Sigmoid colon (tissue), 7 donors: ENCODE measurements around the gene RIMBP2. TPM values are rescaled to one million over a fixed set of nuclear protein-coding genes. Genes with fewer than 3 reads are reported as not detected.

Experiments
- DNase-seq: peaks from one replicate; pipeline ENCODE4 v3.0.0-alpha.2; 2019
- H3K27ac ChIP-seq, 4 donors: fragments of 200-600 bp; sonication (generic); one replicate each; pipeline ENCODE4 v1.5.1; 2016 to 2019; ENCODE audit warnings: mild to moderate bottlenecking in 1 of 4
- H3K27me3 ChIP-seq, 3 donors: fragments of 200-600 bp; sonication (generic); one replicate each; pipeline ENCODE4 v1.5.1; 2019; ENCODE audit warnings: mild to moderate bottlenecking in 1 of 3
- H3K36me3 ChIP-seq, 4 donors: fragments of 200-600 bp; sonication (generic); one replicate each; pipeline ENCODE4 v1.5.1; 2016 to 2019
- H3K4me1 ChIP-seq, 4 donors: fragments of 200-600 bp; sonication (generic); one replicate each; pipeline ENCODE4 v1.5.1; 2017 to 2019
- H3K4me3 ChIP-seq, 4 donors: fragments of 200-600 bp; sonication (generic); one replicate each; pipeline ENCODE4 v1.5.1; 2017 to 2019; ENCODE audit warnings: mild to moderate bottlenecking in 2 of 4, moderate library complexity in 1 of 4
- H3K9me3 ChIP-seq, 4 donors: fragments of 200-600 bp in 3 of 4; sonication (generic) in 3 of 4; one replicate each; pipeline versions ENCODE4 v1.5.1 to v1.6.1; 2013 to 2019
- CTCF ChIP-seq, 4 experiments: fragments of 450-650 bp in 3 of 4; fragments of 200-600 bp in 1 of 4; IDR thresholded peaks; one replicate each; pipeline ENCODE4 v1.5.1; 2016 to 2019; ENCODE audit warnings: antibody characterized with exemption in 4 of 4, mild to moderate bottlenecking in 3 of 4, moderate library complexity in 2 of 4
- EP300 ChIP-seq, 4 donors: sonication (generic); formaldehyde crosslinking; IDR thresholded peaks; one replicate each; pipeline ENCODE4 v1.6.1; 2017; ENCODE audit warnings: antibody characterized with exemption in 4 of 4
- POLR2A ChIP-seq, 2 donors: fragments of 450-650 bp; IDR thresholded peaks; one replicate each; pipeline ENCODE4 v1.6.1; 2016; ENCODE audit warnings: antibody characterized with exemption in 2 of 2, mild to moderate bottlenecking in 2 of 2, moderate library complexity in 2 of 2
- POLR2AphosphoS5 ChIP-seq, 4 donors: sonication (generic); formaldehyde crosslinking; IDR thresholded peaks; one replicate each; pipeline ENCODE4 v1.6.1; 2017; ENCODE audit warnings: antibody characterized with exemption in 4 of 4
- WGBS, 2 donors: extraction: QIAGEN DNeasy Blood & Tissue Kit; methylation state at CpG; one replicate each; pipeline ENCODE4 v1.1.7; 2013; 5-methylcytosine and 5-hydroxymethylcytosine counted together
- intact Hi-C: fragments of 100-400 bp; cut with DNase I; formaldehyde crosslinking; loops from one replicate; pipeline ENCODE4 v1.15.1; 2023
- polyA plus RNA-seq, 3 donors: library from polyadenylated mRNA; stranded (reverse); fragments of 200-250 nt; gene quantifications; one replicate each; pipeline ENCODE4 v1.2.3, GENCODE V29; 2013
- total RNA-seq, 4 donors: library from RNA; depleted of rRNA; stranded (reverse); fragments of >200 nt; gene quantifications; one replicate each; pipeline ENCODE4 v1.1.0, GENCODE V29; 2016
- donor health status: healthy with polysubstance abuse.
- donor health status: Bipolar disorder and iron deficiency.
- donor health status: healthy.

RIMBP2 gene
- total and polyA plus RNA-seq, 7 donors, result under 0.01 to 5.5 (median 1.4) TPM

- Histone ChIP-seq H3K27me3 (no peaks in the 10 kb centered on the region), H3K9me3 (no peaks in the 10 kb centered on the region), H3K27ac (no peak overlapping the region), H3K4me3 (no peak overlapping the region), H3K4me1 (no peaks in the 10 kb centered on the region), H3K36me3 (no peaks in the 10 kb centered on the region)
- WGBS, 2 donors, result 85 to 86% methylated on average over 16 of the region's 16 CpGs
- no peak for DNase-seq
- no peak for TF ChIP-seq POLR2A (IDR thresholded peaks at IDR 0.05)
- intact Hi-C loops, result no loop called here
Measured at GRCh38 chr12:130500835-130501330, 215.2 kb downstream of the RIMBP2 start.

DNA sequence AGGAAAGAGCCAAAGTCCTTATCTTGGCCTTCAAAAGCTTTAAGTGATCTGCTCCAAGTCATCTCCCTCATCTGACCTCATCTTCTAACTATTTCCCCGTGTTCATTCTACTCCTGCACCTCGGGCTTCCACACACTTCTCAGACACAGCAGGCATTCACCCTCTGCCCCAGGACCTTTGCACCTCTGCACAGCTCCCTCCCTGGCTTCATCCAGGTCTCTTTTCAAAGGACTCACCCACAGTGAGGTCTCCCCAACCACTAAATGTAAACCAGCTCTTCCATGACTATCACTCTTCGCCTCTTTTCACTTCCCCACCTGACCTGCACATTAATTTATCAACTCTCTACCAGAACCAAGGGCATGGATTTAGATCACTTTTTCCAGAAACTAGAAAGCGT lies 216.6 kb downstream of the RIMBP2 start:
- H3K27me3 ChIP-seq, result no peaks in the 10 kb centered on the region
- H3K27ac ChIP-seq, result no peak overlapping the region
- no peak overlapping the region for H3K4me3 ChIP-seq
- no peaks in the 10 kb centered on the region for H3K4me1 ChIP-seq
- 70 to 83% methylated on average over 4 of the region's 4 CpGs for WGBS, 2 donors
- no peak for DNase-seq
- no peak for TF ChIP-seq EP300 (IDR thresholded peaks at IDR 0.05)
- no peak for TF ChIP-seq POLR2AphosphoS5 (IDR thresholded peaks at IDR 0.05)
- no peak for TF ChIP-seq POLR2A (IDR thresholded peaks at IDR 0.05)
- TF ChIP-seq CTCF (IDR thresholded peaks at IDR 0.05), result no peak
- no peaks in the 10 kb centered on the region for H3K9me3 ChIP-seq
- H3K36me3 ChIP-seq, result no peaks in the 10 kb centered on the region
- intact Hi-C loops, result no loop called here

DNA sequence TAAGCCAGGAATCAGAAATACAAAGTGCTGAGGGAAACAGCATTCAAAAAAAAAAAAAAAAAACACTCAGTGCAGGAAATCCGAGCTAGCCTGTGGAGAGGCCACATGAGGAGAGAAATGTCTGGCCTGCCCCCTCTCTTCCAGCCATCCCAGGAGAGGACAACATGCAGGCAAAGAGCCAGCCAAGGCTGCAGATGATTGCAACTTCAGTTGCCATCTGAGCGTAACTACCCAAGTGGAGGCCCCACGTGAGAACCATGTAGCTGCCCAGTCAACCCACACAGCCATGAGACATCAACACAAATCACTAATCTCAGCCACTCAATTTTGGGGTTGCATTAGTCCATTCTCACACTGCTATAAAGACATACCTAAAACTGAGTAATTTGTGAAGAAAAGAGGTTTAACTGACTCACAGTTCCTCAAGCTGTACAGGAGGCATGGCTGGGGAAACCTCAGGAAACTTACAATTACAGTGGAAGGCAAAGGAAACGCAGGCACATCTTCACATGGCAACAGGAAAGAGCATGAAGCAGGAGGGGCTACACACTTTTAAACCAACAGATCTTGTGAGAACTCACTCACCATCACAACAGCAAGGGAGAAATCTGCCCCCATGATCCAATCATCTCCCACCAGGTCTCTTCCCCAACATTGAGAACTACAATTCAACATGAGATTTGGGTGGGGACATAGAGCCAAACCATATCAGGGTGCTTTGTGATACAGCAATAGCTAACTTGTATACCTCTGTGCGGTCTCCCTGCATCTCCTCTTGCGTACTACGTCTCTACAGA lies 217.3 kb downstream of the RIMBP2 start:
- no peak for TF ChIP-seq CTCF (IDR thresholded peaks at IDR 0.05)
- TF ChIP-seq POLR2AphosphoS5 (IDR thresholded peaks at IDR 0.05), result no peak
- TF ChIP-seq EP300 (IDR thresholded peaks at IDR 0.05), result no peak
- TF ChIP-seq POLR2A (IDR thresholded peaks at IDR 0.05), result no peak
- DNase-seq, result no peak
- 85 to 90% methylated on average over 7 of the region's 7 CpGs for WGBS, 2 donors
- Histone ChIP-seq H3K4me1 (no peaks in the 10 kb centered on the region), H3K4me3 (no peak overlapping the region), H3K27me3 (no peaks in the 10 kb centered on the region), H3K27ac (no peak overlapping the region), H3K9me3 (no peaks in the 10 kb centered on the region), H3K36me3 (no peaks in the 10 kb centered on the region)
- intact Hi-C loops, result no loop called here

DNA sequence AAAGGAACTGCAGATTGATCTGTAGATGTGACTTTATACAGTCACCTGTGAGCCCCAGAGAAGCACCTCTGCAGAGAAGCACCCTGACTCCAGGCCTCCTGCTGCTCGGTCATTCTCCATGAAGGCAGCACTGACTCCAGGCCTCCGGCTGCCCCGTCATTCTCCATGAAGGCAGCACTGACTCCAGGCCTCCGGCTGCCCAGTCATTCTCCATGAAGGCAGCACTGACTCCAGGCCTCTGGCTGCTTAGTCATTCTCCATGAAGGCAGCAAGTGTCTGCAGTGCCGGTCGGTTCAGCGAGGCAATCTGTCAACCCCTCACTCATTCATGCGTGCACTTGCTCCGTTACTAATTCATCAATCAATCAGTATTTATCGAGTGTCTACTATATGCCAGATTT lies 218.1 kb downstream of the RIMBP2 start:
- TF ChIP-seq POLR2AphosphoS5 (IDR thresholded peaks at IDR 0.05) (no peak), CTCF (IDR thresholded peaks at IDR 0.05) (no peak), POLR2A (IDR thresholded peaks at IDR 0.05) (no peak), EP300 (IDR thresholded peaks at IDR 0.05) (no peak)
- Histone ChIP-seq H3K9me3 (no peaks in the 10 kb centered on the region), H3K36me3 (no peaks in the 10 kb centered on the region), H3K4me1 (no peaks in the 10 kb centered on the region), H3K4me3 (no peak overlapping the region), H3K27me3 (no peaks in the 10 kb centered on the region), H3K27ac (no peak overlapping the region)
- intact Hi-C loops, result no loop called here
- no peak for DNase-seq
- 88 to 92% methylated on average over 10 of the region's 10 CpGs for WGBS, 2 donors

GRCh38 chr12:130497321-130497720 lies 218.8 kb downstream of the RIMBP2 start:
- Histone ChIP-seq H3K9me3 (no peaks in the 10 kb centered on the region), H3K36me3 (no peaks in the 10 kb centered on the region), H3K27me3 (no peaks in the 10 kb centered on the region), H3K4me1 (no peaks in the 10 kb centered on the region), H3K4me3 (no peak overlapping the region), H3K27ac (no peak overlapping the region)
- no peak for DNase-seq
- WGBS, 2 donors, result 84 to 88% methylated on average over 12 of the region's 12 CpGs
- TF ChIP-seq POLR2A (IDR thresholded peaks at IDR 0.05), result no peak
- TF ChIP-seq CTCF (IDR thresholded peaks at IDR 0.05), result no peak
- TF ChIP-seq POLR2AphosphoS5 (IDR thresholded peaks at IDR 0.05), result no peak
- no peak for TF ChIP-seq EP300 (IDR thresholded peaks at IDR 0.05)
- intact Hi-C loops, result no loop called here
